Measurements from ENCODE around the gene HIVEP3.

GRCh38 chr1:41515131-41515678 is 403.5 kb downstream of the HIVEP3 start:
- TF ChIP-seq CTCF (IDR thresholded peaks at IDR 0.05; ENCODE audit: poor library complexity) (no peak), EZH2phosphoT487 (IDR thresholded peaks at IDR 0.05; ENCODE audit: low read depth, severe bottlenecking, unreplicated experiment) (no peak), EZH2 (IDR thresholded peaks at IDR 0.05; ENCODE audit: borderline replicate concordance) (no peak)
